Effector CD8-positive, alpha-beta T cell (primary cell): ENCODE results near the gene PRKACA.
"Not testable (repeated sequence)": the region's sequence is repeated elsewhere in the genome, so short reads cannot be mapped to it uniquely, and the experiment has no call there.

Experiments used
- DNase-seq: peaks from one replicate; lab custom pipeline; 2025; lab: John Stamatoyannopoulos, UW

Gene PRKACA

DNA sequence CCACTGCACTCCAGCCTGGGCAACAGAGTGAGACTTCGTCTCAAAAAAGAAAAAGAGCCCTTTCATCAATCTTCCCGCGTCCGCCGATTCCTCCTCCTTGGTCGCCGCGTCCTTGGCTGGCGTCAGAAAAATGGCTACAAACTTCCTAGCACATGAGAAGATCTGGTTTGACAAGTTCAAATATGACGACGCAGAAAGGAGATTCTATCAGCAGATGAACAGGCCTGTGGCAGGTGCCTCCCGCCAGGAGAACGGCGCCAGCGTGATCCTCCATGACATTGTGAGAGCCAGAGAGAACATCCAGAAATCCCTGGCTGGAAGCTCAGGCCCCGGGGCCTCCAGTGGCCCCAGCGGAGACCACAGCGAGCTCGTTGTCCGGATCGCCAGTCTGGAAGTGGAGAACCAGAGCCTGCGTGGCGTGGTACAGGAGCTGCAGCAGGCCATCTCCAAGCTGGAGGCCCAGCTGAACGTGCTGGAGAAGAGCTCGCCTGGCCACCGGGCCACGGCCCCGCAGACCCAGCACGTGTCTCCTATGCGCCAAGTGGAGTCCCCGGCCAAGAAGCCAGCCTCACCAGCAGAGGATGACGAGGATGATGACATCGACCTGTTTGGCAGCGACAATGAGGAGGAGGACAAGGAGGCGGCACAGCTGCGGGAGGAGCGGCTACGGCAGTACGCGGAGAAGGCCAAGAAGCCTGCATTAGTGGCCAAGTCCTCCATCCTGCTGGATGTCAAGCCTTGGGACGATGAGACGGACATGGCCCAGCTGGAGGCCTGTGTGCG is 47.1 kb downstream of the PRKACA start:
- no peak for DNase-seq

DNA sequence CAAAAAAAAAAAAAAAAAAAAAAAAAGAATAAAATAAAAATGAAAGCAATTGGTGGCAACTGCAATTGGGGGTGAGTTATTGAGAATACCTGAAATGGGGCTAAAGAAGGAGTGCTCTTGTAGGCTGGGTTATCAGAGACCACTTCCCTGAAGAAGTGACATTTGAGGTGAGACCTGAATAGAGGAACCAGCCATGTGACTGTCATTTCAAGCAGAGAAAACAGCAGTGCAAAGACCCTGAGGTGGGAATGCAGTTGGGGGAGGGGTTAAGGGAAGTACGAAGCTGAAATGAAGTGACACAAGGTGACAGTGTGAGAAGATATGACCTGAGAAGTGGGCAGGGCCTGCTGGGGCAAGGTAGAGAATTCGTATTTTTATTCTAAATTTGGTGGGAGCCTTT is 51.4 kb downstream of the PRKACA start:
- DNase-seq, result no peak

DNA sequence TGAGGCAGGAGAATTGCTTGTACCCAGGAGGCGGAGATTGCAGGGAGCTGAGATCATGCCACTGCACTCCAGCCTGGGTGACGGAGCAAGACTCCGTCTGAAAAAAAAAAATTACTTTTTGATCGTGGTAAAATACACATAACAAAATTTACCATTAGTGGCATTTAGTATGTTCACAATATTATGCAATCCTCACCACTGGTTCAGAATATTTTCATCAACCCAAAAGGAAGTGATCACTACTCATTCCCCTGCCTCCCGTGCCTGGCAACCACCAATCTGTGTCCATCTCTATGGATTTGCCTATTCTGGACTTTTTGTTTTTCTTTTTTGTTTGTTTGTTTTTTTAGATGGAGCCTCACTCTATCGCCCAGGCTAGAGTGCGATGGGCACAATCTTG is 54.5 kb downstream of the PRKACA start:
- no peak for DNase-seq

DNA sequence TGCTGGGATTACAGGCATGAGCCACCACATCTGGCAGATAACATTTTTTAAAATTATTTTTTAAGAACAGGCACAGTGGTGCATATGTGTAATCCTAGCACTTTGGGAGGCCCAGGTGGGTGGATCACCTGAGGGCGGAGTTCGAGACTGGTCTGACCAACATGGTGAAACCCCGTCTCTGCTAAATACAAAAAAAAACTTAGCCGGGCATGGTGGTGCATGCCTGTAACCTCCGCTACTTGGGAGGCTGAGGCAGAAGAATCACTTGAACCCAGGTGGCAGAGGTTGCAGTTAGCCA is 55.1 kb downstream of the PRKACA start:
- no peak for DNase-seq

DNA sequence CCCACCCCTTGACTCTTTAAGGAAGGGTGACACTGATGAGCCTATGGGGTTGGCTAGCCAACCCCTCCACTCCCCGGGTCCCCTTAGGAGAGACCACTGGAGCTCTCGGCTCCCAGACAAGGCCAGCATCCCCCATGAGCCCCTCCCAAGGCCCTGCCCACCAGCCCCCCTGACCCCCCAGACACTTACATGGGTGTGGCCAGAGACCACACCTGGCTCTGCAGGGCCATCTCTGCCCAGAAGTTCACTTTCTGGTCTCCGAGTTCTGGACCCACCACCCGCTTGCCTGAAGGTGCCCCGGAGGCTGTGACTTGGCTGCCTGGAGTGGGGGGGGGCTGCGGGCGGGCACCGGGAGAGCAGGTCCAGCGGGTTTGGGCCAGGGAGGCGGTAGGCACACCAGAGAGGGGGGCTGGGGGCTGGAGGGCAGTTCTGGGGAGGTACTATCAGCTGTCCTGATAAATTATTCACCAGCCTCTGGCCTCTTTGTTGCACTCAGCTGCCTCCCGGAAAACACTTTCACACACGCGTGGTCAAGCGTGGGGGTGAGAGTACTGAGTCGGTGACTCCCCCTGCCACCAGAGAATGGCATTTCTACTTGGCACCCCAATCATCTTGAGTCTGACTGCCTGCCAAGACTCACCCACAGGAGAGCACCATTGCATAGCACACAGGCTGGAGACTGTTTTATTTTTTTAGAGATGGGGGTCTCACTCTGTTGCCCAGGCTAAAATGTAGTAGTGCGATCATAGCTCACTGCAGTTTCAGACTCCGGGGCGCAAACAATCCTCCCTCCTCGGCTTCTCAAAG is 55.6 kb downstream of the PRKACA start, which contains the start of gene PALM3:
PALM3 (minus strand) TSS at position 326 of the 807 bp plus-strand sequence; CDS start at position 230, 96 bp downstream.
- no peak for DNase-seq

DNA sequence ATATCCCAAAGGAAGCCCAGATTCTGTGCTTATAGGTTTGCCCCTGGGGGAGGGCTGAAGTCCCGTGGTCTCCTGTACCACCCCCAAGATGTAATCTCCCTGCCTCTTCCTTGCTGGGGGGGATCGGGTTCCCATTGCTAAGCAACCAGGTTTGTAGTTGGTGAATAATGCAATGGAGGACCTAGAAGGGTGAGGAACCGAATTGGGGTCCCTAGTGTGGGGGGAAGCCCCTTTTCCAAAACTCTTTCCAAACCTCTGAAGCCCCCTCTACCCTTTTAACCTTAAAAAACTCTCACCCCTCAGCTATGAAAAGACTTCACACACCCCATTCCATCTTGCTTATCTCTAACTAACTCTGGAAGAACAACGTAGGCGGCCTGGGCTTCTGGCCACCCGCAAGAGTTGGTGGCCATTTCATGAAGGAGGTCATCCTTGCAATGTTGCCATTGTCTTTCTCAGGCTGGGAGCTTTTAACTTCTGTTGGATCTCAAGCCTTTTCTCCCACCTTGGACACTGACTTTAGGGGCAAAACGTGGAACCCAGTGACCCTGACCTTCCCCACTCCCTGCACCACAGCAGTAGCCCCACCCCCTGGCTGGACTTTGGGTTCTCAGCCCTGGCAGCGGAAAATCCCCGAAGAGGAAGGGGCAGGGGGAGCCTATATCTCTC is 56.3 kb downstream of the PRKACA start:
- no peak for DNase-seq

DNA sequence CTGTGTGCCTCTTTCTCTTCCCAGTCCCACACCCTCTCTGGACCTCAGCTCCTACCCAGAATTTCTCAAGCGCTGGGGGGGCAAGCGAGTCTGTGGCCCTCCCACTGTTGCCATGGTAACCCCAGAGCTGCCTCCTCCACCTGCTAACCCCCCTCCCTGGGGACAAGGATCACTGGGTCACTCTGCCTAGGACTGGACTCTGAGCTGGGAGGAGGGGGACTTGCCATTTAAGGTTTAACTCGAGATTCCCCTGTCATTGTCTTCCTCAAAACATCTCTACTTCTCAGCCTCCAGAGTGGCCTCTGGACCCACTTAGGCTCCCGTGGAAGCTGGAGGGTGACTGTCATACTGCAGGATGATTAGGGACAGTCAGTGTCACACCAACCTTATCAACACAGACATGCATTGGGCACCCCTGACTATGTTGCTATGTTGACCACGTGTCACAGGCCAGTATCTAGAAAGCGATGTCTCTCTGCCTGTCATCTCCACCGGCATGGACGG is 57.9 kb downstream of the PRKACA start:
- DNase-seq, result no peak

DNA sequence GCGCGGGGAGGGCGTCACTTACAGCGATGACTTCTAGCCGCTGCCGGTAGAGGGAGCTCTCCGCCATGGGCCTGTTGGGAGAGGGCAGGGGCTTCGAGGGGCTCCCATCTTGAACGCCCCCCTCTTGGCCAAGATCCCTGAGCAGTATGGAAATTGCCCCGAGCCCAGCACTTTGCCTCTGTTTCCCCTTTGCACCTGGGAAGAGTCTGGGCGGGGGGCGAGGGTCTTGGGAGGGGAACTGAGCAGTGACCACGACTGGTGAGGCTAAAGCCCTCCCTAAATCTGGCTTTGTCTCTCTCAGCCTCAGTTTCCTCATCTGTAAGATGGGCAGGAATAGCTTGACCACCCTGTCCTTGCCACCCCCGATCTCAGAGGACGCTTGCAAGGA is 58.5 kb downstream of the PRKACA start:
- DNase-seq, result peak; percentile 45

DNA sequence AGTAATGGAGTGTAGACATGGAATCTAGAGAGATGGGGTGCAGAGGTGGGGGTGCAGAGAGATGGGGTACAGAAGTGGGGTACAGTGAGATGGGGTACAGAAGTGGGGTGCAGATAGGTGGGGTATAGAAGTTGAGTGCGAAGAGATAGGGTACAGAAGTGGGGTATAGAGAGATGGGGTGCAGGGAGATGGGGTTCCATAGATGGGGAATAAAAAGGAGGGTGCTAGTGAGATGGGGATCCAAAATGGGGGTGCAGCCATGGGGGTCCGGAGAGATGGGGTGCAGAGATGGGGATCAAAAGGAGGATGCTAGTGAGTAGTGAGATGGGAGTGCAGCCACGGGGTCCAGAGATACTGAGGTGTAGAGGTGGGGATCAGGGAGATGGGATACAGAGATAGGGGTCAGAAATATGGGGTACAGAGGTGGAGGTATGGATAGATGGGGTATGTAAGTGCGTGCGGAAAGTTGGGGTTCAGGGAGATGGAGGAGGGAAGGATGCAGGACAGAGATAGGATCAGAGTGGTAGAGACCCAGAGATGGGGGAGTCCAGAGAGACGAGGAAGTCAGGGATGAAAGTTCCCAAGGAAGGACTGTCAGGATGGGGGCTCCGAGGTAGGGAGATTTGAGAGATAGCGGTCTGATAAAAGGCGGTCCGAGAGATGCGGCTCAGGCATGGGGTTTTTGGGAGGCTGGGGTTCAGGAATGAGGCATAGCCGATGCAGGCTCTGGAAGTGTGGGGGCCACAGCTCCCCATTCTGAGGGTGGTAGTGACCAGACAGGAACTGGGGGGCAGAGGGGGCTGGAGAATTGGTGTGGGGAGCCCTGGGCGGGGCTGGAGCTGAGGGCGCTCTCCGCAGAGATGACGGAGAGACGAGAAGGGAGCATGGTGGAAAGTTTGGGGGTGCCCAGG is 59.1 kb downstream of the PRKACA start:
- DNase-seq, result no peak

DNA sequence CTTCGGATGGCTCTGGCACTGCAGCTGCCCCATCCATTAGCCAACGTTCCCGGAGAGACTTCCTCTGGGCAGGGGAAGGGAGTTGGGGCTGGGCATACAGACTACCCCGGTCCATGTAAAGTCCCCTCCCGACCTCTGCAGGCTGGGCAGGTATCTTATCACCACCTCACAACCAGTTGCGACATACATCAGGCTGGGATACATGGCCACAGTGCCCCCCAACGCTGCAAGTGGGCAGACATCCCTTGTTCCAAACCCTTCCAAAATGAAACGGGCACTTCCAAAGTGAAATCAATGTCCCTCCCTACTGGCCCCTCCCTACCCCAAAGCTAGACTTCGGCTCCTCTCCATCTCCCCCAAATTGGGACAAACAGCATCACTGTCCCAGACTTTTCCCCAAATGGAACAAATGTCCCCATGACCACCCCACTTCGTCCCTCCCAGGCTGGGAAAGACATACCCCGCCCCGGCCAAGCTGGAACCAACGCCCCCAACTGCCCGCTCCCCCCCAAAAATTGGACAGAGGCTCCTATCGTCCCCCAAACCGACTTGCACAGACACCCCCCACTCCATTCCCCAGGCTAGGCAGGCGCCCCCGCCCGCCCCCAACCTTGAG is 60.7 kb downstream of the PRKACA start:
- DNase-seq, result no peak

DNA sequence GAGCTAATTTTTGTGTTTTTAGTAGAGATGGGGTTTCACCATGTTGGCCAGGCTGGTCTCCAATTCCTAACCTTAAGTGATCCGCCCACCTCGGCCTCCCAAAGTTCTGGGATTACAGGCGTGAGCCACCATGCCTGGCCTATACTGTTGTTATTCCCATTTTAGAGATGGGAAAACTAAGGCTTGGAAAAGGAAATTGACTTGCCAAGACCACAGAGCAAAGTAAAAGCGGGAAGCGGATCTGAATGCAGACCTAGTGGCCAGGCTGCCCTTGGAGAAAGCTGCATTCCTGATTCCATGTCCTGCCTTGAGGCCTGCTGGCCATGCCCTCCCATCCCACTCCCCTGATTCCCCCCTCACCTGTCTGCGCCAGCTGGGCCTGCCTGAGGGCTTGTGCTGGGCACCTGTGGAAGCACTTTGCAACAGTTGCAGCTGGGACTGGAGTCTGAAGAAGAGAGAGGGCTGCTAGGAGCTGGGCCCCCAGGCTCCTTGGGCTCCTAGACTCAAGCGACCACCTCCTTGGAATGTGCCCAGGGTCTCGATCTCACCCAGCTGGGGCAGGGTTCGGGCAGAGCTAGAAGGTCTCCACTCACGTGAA is 61.4 kb downstream of the PRKACA start:
- no peak for DNase-seq

DNA sequence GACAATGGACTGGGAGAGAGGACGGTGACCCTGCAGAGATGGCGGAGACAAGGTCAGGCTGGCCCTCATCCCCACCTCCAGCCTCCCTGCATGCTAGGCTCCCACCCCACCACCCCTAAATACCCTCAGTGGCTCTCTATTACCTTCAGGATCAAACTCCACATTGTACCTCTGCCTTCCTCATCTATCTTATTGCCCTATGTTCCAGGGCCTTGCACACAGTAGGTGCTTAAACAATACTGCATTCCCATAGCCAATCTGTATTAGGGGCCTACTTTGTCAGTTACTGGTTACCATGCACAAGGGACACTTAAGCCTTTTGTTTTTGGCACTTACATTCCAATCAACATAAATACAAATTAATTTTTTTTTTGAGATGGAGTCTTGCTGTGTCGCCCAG is 62.2 kb downstream of the PRKACA start:
- no peak for DNase-seq

DNA sequence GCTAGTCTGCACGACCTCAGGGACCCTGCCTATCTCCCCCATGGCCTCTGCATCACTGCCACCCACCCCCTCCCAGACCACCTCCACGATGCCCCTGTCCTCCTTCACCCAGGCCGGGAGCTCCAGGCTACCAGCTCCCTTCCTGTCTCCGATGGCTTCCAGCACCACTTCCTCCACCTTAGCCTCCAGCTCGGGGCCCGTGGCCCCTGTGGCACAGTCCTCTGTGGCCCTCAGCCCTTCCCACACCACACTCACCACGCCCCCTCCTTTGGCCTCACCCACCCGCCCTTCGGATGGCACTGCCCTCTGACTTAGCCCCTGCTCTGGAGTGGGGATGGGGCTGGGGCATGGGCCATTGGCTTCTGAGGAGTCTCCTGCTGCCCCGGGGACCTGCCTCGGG is 62.8 kb downstream of the PRKACA start:
- no peak for DNase-seq

DNA sequence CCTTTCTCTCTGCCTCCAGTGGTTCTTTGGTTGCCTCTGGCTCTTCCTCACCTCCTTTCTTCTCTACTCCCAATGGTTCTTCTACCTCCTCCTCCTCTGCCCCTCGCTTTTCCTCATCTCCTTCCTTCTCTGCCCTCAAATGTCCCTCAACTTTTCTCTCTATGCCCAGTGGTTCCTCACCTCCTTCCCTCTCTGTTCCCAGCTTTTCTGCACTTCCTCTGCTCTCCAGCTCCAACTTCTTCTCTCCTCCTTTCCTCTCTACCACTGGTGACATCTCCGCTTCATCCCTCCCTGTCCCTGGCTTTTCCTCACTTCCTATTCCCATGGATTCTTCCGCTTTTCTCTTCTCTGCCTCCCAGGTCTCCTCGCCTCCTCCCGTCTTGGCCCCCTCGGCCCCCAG is 63.5 kb downstream of the PRKACA start:
- DNase-seq, result no peak

DNA sequence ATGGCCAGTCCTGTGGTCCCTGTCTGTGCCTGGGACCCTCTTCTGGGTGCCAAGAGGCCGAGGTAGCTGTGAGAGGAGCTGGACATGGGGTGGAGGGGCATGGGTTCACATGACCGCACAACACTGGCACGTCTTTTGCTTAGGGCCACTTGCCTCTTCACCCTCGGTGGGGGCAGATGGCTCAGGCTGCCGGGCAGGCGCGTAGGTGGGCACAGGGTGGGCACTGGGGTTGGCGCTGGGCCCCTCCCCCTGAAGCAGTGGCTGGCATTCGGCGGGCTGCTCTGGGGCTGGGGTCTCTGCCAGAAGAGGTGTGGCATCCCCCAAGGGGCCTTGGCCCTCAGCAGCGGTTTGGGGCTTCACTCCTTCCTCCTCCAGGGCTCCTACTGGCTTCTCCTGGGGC is 64.1 kb downstream of the PRKACA start:
- DNase-seq, result no peak

DNA sequence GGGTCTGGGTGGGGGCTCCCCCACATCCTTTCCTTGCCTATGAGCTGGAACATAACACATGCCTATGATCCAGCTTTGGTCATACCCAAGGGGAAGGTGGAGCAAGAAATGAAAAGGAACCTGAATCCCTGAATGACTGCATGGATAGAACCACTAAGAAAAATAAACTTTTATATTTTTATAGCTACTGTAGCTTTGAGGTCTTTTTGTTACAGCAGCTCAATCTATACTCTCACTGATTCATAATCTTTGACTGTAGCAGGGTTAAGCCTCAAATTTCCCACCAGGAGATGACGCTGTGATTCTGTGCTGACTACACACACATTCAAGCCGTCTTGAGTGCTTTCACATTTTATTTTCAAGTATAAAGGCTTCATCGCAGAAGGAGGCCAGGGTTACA is 64.5 kb downstream of the PRKACA start:
- DNase-seq, result no peak

DNA sequence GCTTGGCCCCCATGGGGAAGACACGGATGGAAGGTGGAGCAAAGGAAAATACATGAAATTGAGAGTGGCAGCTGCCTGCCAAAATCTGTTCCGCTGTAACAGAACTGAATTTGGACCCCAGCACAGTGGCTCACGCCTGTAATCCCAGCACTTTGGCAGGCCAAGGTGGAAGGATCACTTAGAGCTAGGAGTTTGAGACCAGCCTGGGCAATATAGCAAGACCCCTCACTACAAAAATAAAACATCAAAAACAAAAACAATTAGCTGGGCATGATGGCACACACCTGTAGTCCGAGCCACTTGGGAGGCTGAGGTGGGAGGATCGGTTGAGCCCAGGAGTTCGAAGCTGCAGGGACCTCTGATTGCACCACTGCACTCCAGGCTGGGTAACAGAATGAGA is 65.1 kb downstream of the PRKACA start:
- no peak for DNase-seq

DNA sequence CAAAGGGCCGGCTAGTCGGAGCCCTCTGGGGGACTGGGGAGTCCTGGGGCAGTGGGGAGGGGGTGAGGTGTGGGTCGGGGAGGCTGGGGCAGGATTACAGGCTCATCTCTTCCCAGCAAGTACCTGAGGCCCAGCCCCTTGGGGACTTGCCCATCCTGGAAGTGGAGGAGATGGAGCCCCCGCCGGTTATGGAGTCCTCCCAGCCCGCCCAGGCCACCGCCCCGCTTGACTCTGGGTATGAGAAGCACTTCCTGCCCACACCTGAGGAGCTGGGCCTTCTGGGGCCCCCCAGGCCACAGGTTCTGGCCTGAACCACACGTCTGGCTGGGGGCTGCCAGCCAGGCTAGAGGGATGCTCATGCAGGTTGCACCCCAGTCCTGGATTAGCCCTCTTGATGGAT is 65.6 kb downstream of the PRKACA start:
- DNase-seq, result no peak

DNA sequence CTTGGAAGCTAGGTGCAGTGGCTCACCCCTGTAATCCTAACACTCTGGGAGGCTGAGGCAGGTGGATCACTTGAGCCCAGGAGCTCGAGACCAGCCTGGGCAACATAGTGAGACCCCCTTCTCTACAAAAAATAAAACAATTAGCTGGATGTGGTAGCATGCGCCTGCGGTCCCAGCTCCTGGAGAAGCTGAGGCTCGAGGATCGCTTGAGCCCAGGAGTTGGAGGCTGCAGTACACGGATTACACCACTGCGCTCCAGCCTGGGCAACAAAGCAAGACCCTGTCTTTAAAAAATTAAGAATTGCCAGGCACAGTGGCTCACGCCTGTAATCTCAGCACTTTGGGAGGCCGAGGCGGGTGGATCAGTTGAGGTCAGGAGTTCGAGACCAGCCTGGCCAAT is 66.6 kb downstream of the PRKACA start:
- DNase-seq, result not testable (repeated sequence)

DNA sequence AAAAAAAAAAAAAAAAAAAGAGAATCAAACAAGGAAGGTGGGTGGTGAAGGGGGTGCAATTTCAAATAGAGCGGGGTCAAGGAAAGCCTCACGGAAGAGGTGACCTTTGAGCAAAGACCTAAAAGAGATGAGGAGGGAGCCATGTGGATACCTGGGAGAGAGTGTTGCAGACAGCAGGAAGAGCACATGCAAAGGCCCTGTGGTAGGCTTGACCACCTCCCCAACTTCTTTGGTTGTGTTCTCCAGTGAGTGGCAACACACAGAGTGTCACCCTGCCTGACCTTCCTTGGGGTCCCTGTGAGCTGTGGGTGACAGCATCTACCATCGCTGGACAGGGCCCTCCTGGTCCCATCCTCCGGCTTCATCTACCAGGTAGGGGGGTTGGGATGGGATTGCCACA is 67.0 kb downstream of the PRKACA start:
- no peak for DNase-seq
